ENCODE data around the gene HYAL1. TPM values are rescaled to one million over a fixed set of nuclear protein-coding genes. Genes with fewer than 3 reads are reported as not detected.

Gene HYAL1
- total RNA-seq, 1 experiment from 2014 or later, result 0.37 TPM

- BruUV-seq (replicated peaks), result no TSS peak
- H3K36me3 ChIP-seq (ENCODE audit: insufficient read depth, low read length, poor library complexity, severe bottlenecking), result no peaks in the 10 kb centered on the region
- no peak overlapping the region for H3K4me3 ChIP-seq (ENCODE audit: low read depth, low read length, poor library complexity, severe bottlenecking)
- intact Hi-C loops (cut with micrococcal nuclease; ENCODE audit: unreplicated experiment), result no loop called here
- no peaks in the 10 kb centered on the region for H3K4me1 ChIP-seq (ENCODE audit: insufficient read depth, low read length, poor library complexity, severe bottlenecking)
- TF ChIP-seq EZH2 (IDR thresholded peaks at IDR 0.05; ENCODE audit: borderline replicate concordance, low read depth, low read length, poor library complexity, severe bottlenecking) (no peak), CTCF (conservative IDR thresholded peaks at IDR 0.05; ENCODE audit: low read depth, low read length) (no peak)
- DNase-seq (ENCODE audit: low spot score), result no peak
- ChIA-PET CTCF (no interaction called here), POLR2A (ENCODE audit: low non-redundant PET) (no interaction called here)
- H3K27me3 ChIP-seq (replicated peaks; ENCODE audit: insufficient read depth, low read depth, low read length, poor library complexity), result no peaks in the 10 kb centered on the region
- H3K9me3 ChIP-seq (ENCODE audit: low read depth, low read length, poor library complexity, severe bottlenecking), result no peaks in the 10 kb centered on the region
- H3K27ac ChIP-seq (ENCODE audit: low read depth, low read length, poor library complexity, severe bottlenecking), result no peak overlapping the region
Measured at GRCh38 chr3:50340147-50340447, 36.7 kb upstream of the HYAL1 start.

- Histone ChIP-seq H3K9me3 (ENCODE audit: low read depth, low read length, poor library complexity, severe bottlenecking) (no peaks in the 10 kb centered on the region), H3K4me1 (ENCODE audit: insufficient read depth, low read length, poor library complexity, severe bottlenecking) (no peaks in the 10 kb centered on the region), H3K27ac (ENCODE audit: low read depth, low read length, poor library complexity, severe bottlenecking) (no peak overlapping the region), H3K4me3 (ENCODE audit: low read depth, low read length, poor library complexity, severe bottlenecking) (no peak overlapping the region), H3K36me3 (ENCODE audit: insufficient read depth, low read length, poor library complexity, severe bottlenecking) (no peaks in the 10 kb centered on the region), H3K27me3 (replicated peaks; ENCODE audit: insufficient read depth, low read depth, low read length, poor library complexity) (no peaks in the 10 kb centered on the region)
- no TSS peak for BruUV-seq (replicated peaks)
- no peak for TF ChIP-seq EZH2 (IDR thresholded peaks at IDR 0.05; ENCODE audit: borderline replicate concordance, low read depth, low read length, poor library complexity, severe bottlenecking)
- TF ChIP-seq CTCF (conservative IDR thresholded peaks at IDR 0.05; ENCODE audit: low read depth, low read length), result no peak
- POLR2A ChIA-PET (ENCODE audit: low non-redundant PET), result no interaction called here
- CTCF ChIA-PET, result no interaction called here
- intact Hi-C loops (cut with micrococcal nuclease; ENCODE audit: unreplicated experiment), result no loop called here
- DNase-seq (ENCODE audit: low spot score), result no peak
Measured at GRCh38 chr3:50339485-50340146, 36.2 kb upstream of the HYAL1 start.

- TF ChIP-seq EZH2 (IDR thresholded peaks at IDR 0.05; ENCODE audit: borderline replicate concordance, low read depth, low read length, poor library complexity, severe bottlenecking) (no peak), CTCF (conservative IDR thresholded peaks at IDR 0.05; ENCODE audit: low read depth, low read length) (no peak)
- no peak for DNase-seq (ENCODE audit: low spot score)
- intact Hi-C loops (cut with micrococcal nuclease; ENCODE audit: unreplicated experiment), result no loop called here
- H3K27me3 ChIP-seq (replicated peaks; ENCODE audit: insufficient read depth, low read depth, low read length, poor library complexity), result no peaks in the 10 kb centered on the region
- no peaks in the 10 kb centered on the region for H3K9me3 ChIP-seq (ENCODE audit: low read depth, low read length, poor library complexity, severe bottlenecking)
- no peaks in the 10 kb centered on the region for H3K4me1 ChIP-seq (ENCODE audit: insufficient read depth, low read length, poor library complexity, severe bottlenecking)
- H3K27ac ChIP-seq (ENCODE audit: low read depth, low read length, poor library complexity, severe bottlenecking), result no peak overlapping the region
- H3K4me3 ChIP-seq (ENCODE audit: low read depth, low read length, poor library complexity, severe bottlenecking), result no peak overlapping the region
- ChIA-PET POLR2A (ENCODE audit: low non-redundant PET) (interaction anchor here (0.7 kb wide), 1 partner anchor 10 kb away, joined by 27 read pairs; no protein-coding TSS in a partner anchor), CTCF (no interaction called here)
- H3K36me3 ChIP-seq (ENCODE audit: insufficient read depth, low read length, poor library complexity, severe bottlenecking), result no peaks in the 10 kb centered on the region
- no TSS peak for BruUV-seq (replicated peaks)
Measured at GRCh38 chr3:50338965-50339364, 35.6 kb upstream of the HYAL1 start.

All from A673 (cell line).